ENCODE measurements around the gene MUC15.

GRCh38 chr11:26579683-26580082 is 7.6 kb upstream of the MUC15 start:
- TF ChIP-seq TAF7 (optimal IDR thresholded peaks at IDR 0.05; ENCODE audit: borderline replicate concordance, low read depth, low read length), result no peak
- no peak for TF ChIP-seq POLR2A (IDR thresholded peaks at IDR 0.05; ENCODE audit: control extremely low read depth in 1 of 2, low read depth in 2 of 2, low read length in 2 of 2)
- TF ChIP-seq CTCF (IDR thresholded peaks at IDR 0.05; ENCODE audit: control extremely low read depth in 1 of 3, insufficient read depth in 1 of 3, low read depth in 1 of 3, low read length in 3 of 3), result no peak
- no peak for TF ChIP-seq RXRA (IDR thresholded peaks at IDR 0.05; ENCODE audit: insufficient read depth, low read depth, low read length)
- TF ChIP-seq JUND (IDR thresholded peaks at IDR 0.05; ENCODE audit: low read length), result no peak
